GM23338 (cell line): ENCODE results near the gene NLRP1. TPM values are rescaled to one million over a fixed set of nuclear protein-coding genes. Genes with fewer than 3 reads are reported as not detected.

ENCODE experiments used
- ATAC-seq: fragments of 200-7000 bp; cut with Tn5 transposase; 3 replicates; pipeline ENCODE4 v1.9.1; 2020
- DNase-seq: peaks from one replicate; pipeline ENCODE4 v3.0.0-alpha.2; 2015; ENCODE audit warnings: low spot score
- H2AFZ ChIP-seq: fragments of 200-600 bp; sonication (generic); 2 replicates; pipeline ENCODE4 v1.8.0; 2016; ENCODE audit warnings: antibody characterized with exemption, mild to moderate bottlenecking, moderate library complexity
- H3F3A ChIP-seq: fragments of 200-600 bp; sonication (generic); replicated peaks from 2 replicates; pipeline ENCODE4 v1.8.0; 2017; ENCODE audit warnings: antibody characterized with exemption, mixed run types, low read depth
- H3K27ac ChIP-seq: fragments of 200-600 bp; sonication (generic); 2 replicates; pipeline ENCODE4 v1.6.1; 2016; ENCODE audit warnings: low read depth
- H3K27me3 ChIP-seq: fragments of 200-600 bp; sonication (generic); 2 replicates; pipeline ENCODE4 v1.8.0; 2016; ENCODE audit warnings: mild to moderate bottlenecking, mixed run types, moderate library complexity; ENCODE audit not compliant: insufficient read depth
- H3K36me3 ChIP-seq: fragments of 200-600 bp; sonication (generic); 2 replicates; pipeline ENCODE4 v1.8.0; 2016; ENCODE audit warnings: mild to moderate bottlenecking; ENCODE audit not compliant: insufficient read depth
- H3K4me1 ChIP-seq: fragments of 200-600 bp; sonication (generic); 2 replicates; pipeline ENCODE4 v1.8.0; 2016; ENCODE audit warnings: mild to moderate bottlenecking, moderate library complexity; ENCODE audit not compliant: insufficient read depth
- H3K4me2 ChIP-seq: fragments of 200-600 bp; sonication (generic); 2 replicates; pipeline ENCODE4 v1.7.1; 2017; ENCODE audit warnings: mixed run types
- H3K4me3 ChIP-seq: fragments of 200-600 bp; sonication (generic); 2 replicates; pipeline ENCODE4 v1.6.1; 2016; ENCODE audit warnings: mixed run types
- H3K79me2 ChIP-seq: fragments of 200-600 bp; sonication (generic); replicated peaks from 2 replicates; pipeline ENCODE4 v1.8.0; 2017; ENCODE audit warnings: mild to moderate bottlenecking; ENCODE audit not compliant: insufficient read depth
- H3K9me2 ChIP-seq: fragments of 200-600 bp; sonication (generic); 2 replicates; pipeline ENCODE4 v1.8.0; 2017; ENCODE audit not compliant: insufficient read depth
- H4K20me1 ChIP-seq: fragments of 200-600 bp; sonication (generic); replicated peaks from 2 replicates; pipeline ENCODE4 v1.8.0; 2017; ENCODE audit warnings: mild to moderate bottlenecking; ENCODE audit not compliant: insufficient read depth
- H3K27ac Mint-ChIP-seq: 2 replicates; pipeline ENCODE4 v1.8.0; 2020; ENCODE audit warnings: inconsistent platforms, mild to moderate bottlenecking, moderate library complexity, mixed read lengths
- H3K27me3 Mint-ChIP-seq: 3 replicates; pipeline ENCODE4 v1.8.0; 2022; ENCODE audit warnings: low read depth, mild to moderate bottlenecking, moderate library complexity, mixed read lengths, inconsistent platforms; ENCODE audit not compliant: insufficient read depth, poor library complexity
- H3K36me3 Mint-ChIP-seq: 3 replicates; pipeline ENCODE4 v1.8.0; 2021; ENCODE audit warnings: low read depth, mild to moderate bottlenecking, inconsistent platforms, moderate library complexity, mixed read lengths
- H3K4me1 Mint-ChIP-seq: 3 replicates; pipeline ENCODE4 v1.8.0; 2020; ENCODE audit warnings: mild to moderate bottlenecking, inconsistent platforms, mixed read lengths
- H3K4me3 Mint-ChIP-seq: 3 replicates; pipeline ENCODE4 v1.8.0; 2021; ENCODE audit warnings: moderate library complexity, mild to moderate bottlenecking, inconsistent platforms, mixed read lengths
- H3K9me3 Mint-ChIP-seq: 3 replicates; pipeline ENCODE4 v1.8.0; 2020; ENCODE audit warnings: moderate library complexity, mild to moderate bottlenecking, inconsistent platforms, mixed read lengths
- CREB1 ChIP-seq: fragments of 250-450 bp; sonication (Bioruptor Pico); IDR thresholded peaks from 2 replicates; pipeline ENCODE4 v1.5.0; 2020; ENCODE audit warnings: low read depth, mild to moderate bottlenecking, moderate library complexity
- CTCF ChIP-seq, 2 experiments: fragments of 200-600 bp in 1 of 2; sonication (generic) in 1 of 2; conservative IDR thresholded peaks; 2 replicates each; pipeline versions ENCODE4 v1.5.1 to v1.6.1; 2016 to 2017; ENCODE audit warnings: antibody characterized with exemption in 2 of 2, low read depth in 2 of 2, mild to moderate bottlenecking in 2 of 2, moderate library complexity in 1 of 2
- ETS1 ChIP-seq: IDR thresholded peaks from 2 replicates; pipeline ENCODE4 v1.6.1; 2016; ENCODE audit warnings: antibody characterized with exemption
- EZH2 ChIP-seq: fragments of 200-600 bp; sonication (generic); IDR thresholded peaks from one replicate; pipeline ENCODE4 v1.8.0; 2017; ENCODE audit warnings: antibody characterized with exemption, mild to moderate bottlenecking, low read depth; ENCODE audit not compliant: unreplicated experiment
- EZH2phosphoT487 ChIP-seq: fragments of 200-600 bp; sonication (generic); IDR thresholded peaks from one replicate; pipeline ENCODE4 v1.8.1; 2018; ENCODE audit warnings: antibody characterized with exemption; ENCODE audit not compliant: unreplicated experiment
- JUNB ChIP-seq: IDR thresholded peaks from one replicate; pipeline ENCODE4 v1.6.1; 2016; ENCODE audit warnings: antibody characterized with exemption; ENCODE audit not compliant: unreplicated experiment
- NANOG ChIP-seq: IDR thresholded peaks from 2 replicates; pipeline ENCODE4 v1.6.1; 2016; ENCODE audit warnings: antibody characterized with exemption, borderline replicate concordance
- POLR2AphosphoS5 ChIP-seq: IDR thresholded peaks from 2 replicates; pipeline ENCODE4 v1.6.1; 2016; ENCODE audit warnings: antibody characterized with exemption, low read depth
- REST ChIP-seq: IDR thresholded peaks from one replicate; pipeline ENCODE4 v1.6.1; 2018; ENCODE audit warnings: antibody characterized with exemption; ENCODE audit not compliant: unreplicated experiment
- STAT1 ChIP-seq: IDR thresholded peaks from one replicate; pipeline ENCODE4 v1.6.1; 2016; ENCODE audit warnings: antibody characterized with exemption; ENCODE audit not compliant: unreplicated experiment
- ZNF114 ChIP-seq: fragments of 250-450 bp; sonication (Bioruptor Pico); IDR thresholded peaks from 2 replicates; pipeline ENCODE4 v1.5.0; 2020; ENCODE audit warnings: mild to moderate bottlenecking, moderate library complexity
- ZNF331 ChIP-seq: fragments of 250-450 bp; sonication (Bioruptor Pico); IDR thresholded peaks from 2 replicates; pipeline ENCODE4 v1.5.0; 2020; ENCODE audit warnings: low read depth, mild to moderate bottlenecking, moderate library complexity
- ZNF462 ChIP-seq: fragments of 250-450 bp; sonication (Bioruptor Pico); IDR thresholded peaks from 2 replicates; pipeline ENCODE4 v1.5.0; 2020; ENCODE audit warnings: mild to moderate bottlenecking, moderate library complexity
- polyA plus RNA-seq: library from polyadenylated mRNA; unstranded; fragments of >200 nt; fragmentation: Nextera tagmentation; extraction: Ambion mirVana; gene quantifications from 2 replicates; pipeline ENCODE4 v1.2.1, GENCODE V29; 2016
- total RNA-seq: library from RNA; depleted of rRNA; stranded (reverse); fragments of >200 nt; shearing (Covaris generic); gene quantifications from 2 replicates; pipeline ENCODE4 v1.2.3, GENCODE V29; 2014

NLRP1 gene
- total and polyA plus RNA-seq, 2 experiments from 2014 or later: 7.6 to 16.2 TPM

GRCh38 chr17:5531085-5531418, 53.3 kb downstream of the NLRP1 start:
- Histone ChIP-seq H2AFZ (no peak overlapping the region), H3F3A (no peaks in the 10 kb centered on the region), H3K4me2 (no peak overlapping the region), H3K79me2 (no peaks in the 10 kb centered on the region), H3K36me3 (no peaks in the 10 kb centered on the region), H3K4me3 (no peak overlapping the region), H3K4me1 (no peaks in the 10 kb centered on the region), H3K9me2 (no peaks in the 10 kb centered on the region), H3K27ac (no peak overlapping the region), H4K20me1 (no peaks in the 10 kb centered on the region), H3K27me3 (no peaks in the 10 kb centered on the region)
- DNase-seq (no peak), ATAC-seq (no peak)
- TF ChIP-seq REST (no peak), STAT1 (no peak), ETS1 (no peak), CTCF (conservative IDR thresholded peaks at IDR 0.05; ENCODE audit: low read depth in 2 of 2) (no peak), JUNB (no peak), POLR2AphosphoS5 (no peak), ZNF114 (no peak), CREB1 (no peak), EZH2phosphoT487 (no peak), ZNF462 (CRISPR knock-in tag) (no peak), ZNF331 (CRISPR knock-in tag) (no peak), EZH2 (no peak), NANOG (no peak)
- Mint-ChIP-seq H3K27ac (no peak overlapping the region), H3K27me3 (peaks cover 2% of the 10 kb centered on the region), H3K4me1 (no peaks in the 10 kb centered on the region; the same call in 2 of the 3 replicates), H3K9me3 (no peaks in the 10 kb centered on the region), H3K4me3 (no peak overlapping the region), H3K36me3 (no peaks in the 10 kb centered on the region)
